Measurements from ENCODE around the gene CAMTA1. TPM values are rescaled to one million over a fixed set of nuclear protein-coding genes. Genes with fewer than 3 reads are reported as not detected.

The CAMTA1 gene
- total RNA-seq, 1 experiment from 2014 or later, result 69.5 TPM

GRCh38 chr1:7085521-7085920 lies 300.3 kb downstream of the CAMTA1 start:
- Histone ChIP-seq H3K79me2 (ENCODE audit: insufficient read depth, low read length) (no peaks in the 10 kb centered on the region), H3K9me2 (ENCODE audit: insufficient read depth) (no peaks in the 10 kb centered on the region), H3K27ac (ENCODE audit: low read depth, low read length) (no peak overlapping the region), H3K27me3 (ENCODE audit: insufficient read depth, low read length) (peaks cover 31% of the 10 kb centered on the region; the same call in 1 of the 2 replicates), H3K4me2 (ENCODE audit: low read length) (no peak overlapping the region), H2AFZ (ENCODE audit: low read depth, low read length, poor library complexity, severe bottlenecking) (no peak overlapping the region), H3K4me1 (ENCODE audit: control insufficient read depth in 1 of 2, insufficient read depth in 2 of 2, low read length in 2 of 2) (no peaks in the 10 kb centered on the region), H3K9me3 (ENCODE audit: control insufficient read depth in 1 of 2, insufficient read depth in 1 of 2, low read depth in 1 of 2, low read length in 2 of 2) (no peaks in the 10 kb centered on the region), H3K4me3 (replicated peaks in 1 of 2; ENCODE audit: low read depth in 1 of 2, low read length in 2 of 2) (no peak overlapping the region), H4K20me1 (ENCODE audit: insufficient read depth) (no peaks in the 10 kb centered on the region), H3K36me3 (ENCODE audit: control insufficient read depth in 1 of 2, insufficient read depth in 2 of 2, low read length in 2 of 2) (no peaks in the 10 kb centered on the region), H3K9ac (ENCODE audit: low read length) (no peak overlapping the region)
- ChIA-PET POLR2A (no interaction called here), RAD21 (ENCODE audit: low non-redundant PET in 1 of 2, low total read pairs in 2 of 2, uncharacterized antibody in 2 of 2, unreplicated experiment in 2 of 2) (no interaction called here), CTCF (interaction anchor here (1.4 kb wide), 1 partner anchor 15 kb away, joined by 3 read pairs; no protein-coding TSS in a partner anchor)
- no peak for ATAC-seq
- TF ChIP-seq SP1 (IDR thresholded peaks at IDR 0.05; ENCODE audit: low read depth), result no peak
- TF ChIP-seq YY1 (IDR thresholded peaks at IDR 0.05; ENCODE audit: extremely low read depth, insufficient replicate concordance, low read depth, low read length), result no peak
- TF ChIP-seq, protein P1, sequence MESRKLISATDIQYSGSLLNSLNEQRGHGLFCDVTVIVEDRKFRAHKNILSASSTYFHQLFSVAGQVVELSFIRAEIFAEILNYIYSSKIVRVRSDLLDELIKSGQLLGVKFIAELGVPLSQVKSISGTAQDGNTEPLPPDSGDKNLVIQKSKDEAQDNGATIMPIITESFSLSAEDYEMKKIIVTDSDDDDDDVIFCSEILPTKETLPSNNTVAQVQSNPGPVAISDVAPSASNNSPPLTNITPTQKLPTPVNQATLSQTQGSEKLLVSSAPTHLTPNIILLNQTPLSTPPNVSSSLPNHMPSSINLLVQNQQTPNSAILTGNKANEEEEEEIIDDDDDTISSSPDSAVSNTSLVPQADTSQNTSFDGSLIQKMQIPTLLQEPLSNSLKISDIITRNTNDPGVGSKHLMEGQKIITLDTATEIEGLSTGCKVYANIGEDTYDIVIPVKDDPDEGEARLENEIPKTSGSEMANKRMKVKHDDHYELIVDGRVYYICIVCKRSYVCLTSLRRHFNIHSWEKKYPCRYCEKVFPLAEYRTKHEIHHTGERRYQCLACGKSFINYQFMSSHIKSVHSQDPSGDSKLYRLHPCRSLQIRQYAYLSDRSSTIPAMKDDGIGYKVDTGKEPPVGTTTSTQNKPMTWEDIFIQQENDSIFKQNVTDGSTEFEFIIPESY (IDR thresholded peaks at IDR 0.05; ENCODE audit: extremely low read depth, insufficient replicate concordance, low read length), result no peak
- TF ChIP-seq FOSL1 (IDR thresholded peaks at IDR 0.05; ENCODE audit: low read depth), result no peak
- TF ChIP-seq TCF7L2 (IDR thresholded peaks at IDR 0.05; ENCODE audit: borderline replicate concordance, extremely low read depth, insufficient read depth, insufficient read length), result no peak
- no peak for TF ChIP-seq JUND (IDR thresholded peaks at IDR 0.05)
- no peak for TF ChIP-seq EZH2 (IDR thresholded peaks at IDR 0.05)
- no peak for TF ChIP-seq SRF (IDR thresholded peaks at IDR 0.05; ENCODE audit: low read depth)
- no peak for TF ChIP-seq REST (IDR thresholded peaks at IDR 0.05; ENCODE audit: low read depth)
- TF ChIP-seq POLR2AphosphoS5 (IDR thresholded peaks at IDR 0.05; ENCODE audit: low read depth, low read length), result no peak
- no peak for TF ChIP-seq CEBPB (IDR thresholded peaks at IDR 0.05; ENCODE audit: low read depth)
- TF ChIP-seq ZNF274 (IDR thresholded peaks at IDR 0.05; ENCODE audit: low read depth, low read length), result no peak
- no peak for TF ChIP-seq ATF3 (IDR thresholded peaks at IDR 0.05)
- no peak for TF ChIP-seq EZH2phosphoT487 (IDR thresholded peaks at IDR 0.05; ENCODE audit: borderline replicate concordance)
- no peak for TF ChIP-seq ELF1 (IDR thresholded peaks at IDR 0.05; ENCODE audit: borderline replicate concordance, low read depth)
- TF ChIP-seq, protein P2, sequence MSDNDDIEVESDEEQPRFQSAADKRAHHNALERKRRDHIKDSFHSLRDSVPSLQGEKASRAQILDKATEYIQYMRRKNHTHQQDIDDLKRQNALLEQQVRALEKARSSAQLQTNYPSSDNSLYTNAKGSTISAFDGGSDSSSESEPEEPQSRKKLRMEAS (IDR thresholded peaks at IDR 0.05), result no peak
- no peak for TF ChIP-seq CBX3 (IDR thresholded peaks at IDR 0.05; ENCODE audit: low read depth)
- TF ChIP-seq SIN3A (IDR thresholded peaks at IDR 0.05; ENCODE audit: low read depth), result no peak
- TF ChIP-seq EGR1 (IDR thresholded peaks at IDR 0.05; ENCODE audit: low read depth), result no peak
- TF ChIP-seq ZFX (IDR thresholded peaks at IDR 0.05), result no peak
- BruUV-seq (replicated peaks), result no TSS peak
- no peak for DNase-seq (ENCODE audit: low read depth, low spot score)
- intact Hi-C loops (cut with micrococcal nuclease), result no loop called here

All from HCT116 (cell line).